Endothelial cell of umbilical vein (primary cell): ENCODE measurements around the gene RSPH10B. TPM values are rescaled to one million over a fixed set of nuclear protein-coding genes. Genes with fewer than 3 reads are reported as not detected.
A peak's percentile ranks its signal among the peaks of the same experiment; 100 is the strongest.
"Not testable (repeated sequence)": the region's sequence is repeated elsewhere in the genome, so short reads cannot be mapped to it uniquely, and the experiment has no call there.

ENCODE experiments used
- BruUV-seq: library from RNA; stranded (reverse); fragments of 400-500 nt; replicated peaks from 2 replicates; lab custom pipeline; 2021; lab: Mats Ljungman, UMichigan
- CTCF ChIA-PET: fragments of 300-600, 350-600 bp; sonication (Branson Sonifier 250); formaldehyde crosslinking; loops from one replicate; lab custom pipeline; 2021; ENCODE audit warnings: antibody characterized with exemption, inconsistent platforms; lab: Charles Lee
- POLR2A ChIA-PET: fragments of 300-600, 350-600 bp; sonication (Branson Sonifier 250); formaldehyde crosslinking; loops from one replicate; lab custom pipeline; 2021; ENCODE audit warnings: antibody characterized with exemption, inconsistent platforms; lab: Charles Lee
- DNase-seq: peaks from one replicate; pipeline ENCODE4 v3.0.0-alpha.2; 2011; ENCODE audit warnings: low read depth, low spot score
- FAIRE-seq: peaks from 2 replicates; lab custom pipeline; 2011; peaks lifted over from hg19 to GRCh38; lab: Jason Lieb, UNC
- H2AFZ ChIP-seq: 2 replicates; pipeline ENCODE4 v1.6.0; 2012; ENCODE audit warnings: low read depth, low read length, control low read depth, inconsistent platforms
- H3K27ac ChIP-seq: 2 replicates; pipeline ENCODE4 v1.5.1; 2011; ENCODE audit warnings: low read depth, mild to moderate bottlenecking, control low read depth, low read length, moderate library complexity; ENCODE audit not compliant: insufficient read depth
- H3K27me3 ChIP-seq, 2 experiments: 2 replicates each; pipeline versions ENCODE4 v1.6.0 to v1.6.1; 2011; ENCODE audit warnings: low read length in 2 of 2, mixed read lengths in 1 of 2; ENCODE audit not compliant: control insufficient read depth in 2 of 2, insufficient read depth in 2 of 2
- H3K36me3 ChIP-seq, 2 experiments: 2 replicates in 1 of 2; 3 replicates in 1 of 2; pipeline ENCODE4 v1.5.1; 2011; ENCODE audit warnings: low read length in 2 of 2, mild to moderate bottlenecking in 1 of 2, moderate library complexity in 1 of 2; ENCODE audit not compliant: control insufficient read depth in 2 of 2, insufficient read depth in 2 of 2; ENCODE audit errors: extremely low read depth in 1 of 2
- H3K4me1 ChIP-seq: 3 replicates; pipeline ENCODE4 v1.5.1; 2011; ENCODE audit warnings: mild to moderate bottlenecking, low read length; ENCODE audit not compliant: control insufficient read depth, insufficient read depth; ENCODE audit errors: extremely low read depth
- H3K4me2 ChIP-seq: 2 replicates; pipeline ENCODE4 v1.6.1; 2011; ENCODE audit warnings: low read length, control low read depth, mixed read lengths; ENCODE audit not compliant: insufficient read depth
- H3K4me3 ChIP-seq, 3 experiments: fragments of 200-600 bp in 1 of 3; sonication (generic), shearing (Covaris generic) in 1 of 3; replicated peaks in 1 of 3; 2 replicates each; pipeline ENCODE4 v1.5.1; 2011 to 2016; ENCODE audit warnings: control low read depth in 3 of 3, low read length in 3 of 3, mild to moderate bottlenecking in 2 of 3, inconsistent platforms in 1 of 3, low read depth in 1 of 3, moderate library complexity in 1 of 3; ENCODE audit not compliant: insufficient read depth in 1 of 3
- H3K79me2 ChIP-seq: 2 replicates; pipeline ENCODE4 v1.6.0; 2012; ENCODE audit warnings: low read length, inconsistent platforms; ENCODE audit not compliant: control insufficient read depth, insufficient read depth
- H3K9ac ChIP-seq: replicated peaks from 2 replicates; pipeline ENCODE3; 2011; ENCODE audit warnings: low read length, control low read depth; ENCODE audit not compliant: insufficient read depth; ENCODE audit errors: extremely low read depth
- H3K9me1 ChIP-seq: replicated peaks from 3 replicates; pipeline ENCODE4 v1.6.0; 2011; ENCODE audit warnings: mild to moderate bottlenecking, low read length; ENCODE audit not compliant: control insufficient read depth, insufficient read depth; ENCODE audit errors: extremely low read depth
- H3K9me3 ChIP-seq: replicated peaks from 2 replicates; pipeline ENCODE4 v1.5.1; 2012; ENCODE audit warnings: low read length, inconsistent platforms; ENCODE audit not compliant: control insufficient read depth, insufficient read depth
- H4K20me1 ChIP-seq: replicated peaks from 2 replicates; pipeline ENCODE3; 2011; ENCODE audit warnings: mild to moderate bottlenecking, low read length; ENCODE audit not compliant: control insufficient read depth, insufficient read depth; ENCODE audit errors: extremely low read depth
- CTCF ChIP-seq, 2 donors: IDR thresholded peaks; 1 replicate in 1 of 2; 2 replicates in 1 of 2; pipeline ENCODE4 v1.5.1; 2011; ENCODE audit warnings: low read length in 2 of 2, mild to moderate bottlenecking in 2 of 2, moderate library complexity in 2 of 2, control low read depth in 1 of 2, inconsistent platforms in 1 of 2, low read depth in 1 of 2; ENCODE audit not compliant: insufficient read depth in 1 of 2; ENCODE audit errors: extremely low read depth in 1 of 2
- FOS ChIP-seq: IDR thresholded peaks from 2 replicates; pipeline ENCODE4 v1.6.1; 2011; ENCODE audit warnings: mild to moderate bottlenecking, low read length, moderate library complexity, borderline replicate concordance; ENCODE audit not compliant: insufficient read depth
- dilution Hi-C: fragments of 300-500 bp; cut with MboI; formaldehyde crosslinking; loops from one replicate; pipeline ENCODE4 v1.15.0; 2019; ENCODE audit warnings: low sequenced_read_pairs; ENCODE audit not compliant: extremely low pct_ligation_motif_present
- intact Hi-C: fragments of 100-400 bp; cut with micrococcal nuclease; formaldehyde crosslinking; loops from one replicate; pipeline ENCODE4 v1.10.0; 2022
- polyA plus RNA-seq, 4 experiments: library from polyadenylated mRNA; depleted of rRNA in 3 of 4; stranded (reverse) in 3 of 4; unstranded in 1 of 4; fragments of >200 nt; gene quantifications; 2 replicates each; pipeline versions ENCODE4 v1.2.1 to v1.2.3, GENCODE V29; 2011 to 2012; ENCODE audit warnings: missing spikeins in 1 of 4
- total RNA-seq: library from RNA; stranded (reverse); gene quantifications from 2 replicates; pipeline ENCODE4 v1.2.3, GENCODE V29; 2021

The RSPH10B gene
- total and polyA plus RNA-seq, 2 donors (not counting 3 experiments of a cell fraction or from before 2014, with no cell fraction given), result 0.15 to 0.29 TPM

GRCh38 chr7:5997210-5997808, 26.8 kb upstream of the RSPH10B start:
- Histone ChIP-seq H3K9ac (no peak overlapping the region), H3K9me1 (no peaks in the 10 kb centered on the region), H3K9me3 (no peaks in the 10 kb centered on the region), H3K4me1 (no peaks in the 10 kb centered on the region), H3K79me2 (no peaks in the 10 kb centered on the region), H3K4me2 (no peak overlapping the region), H3K27me3 (no peaks in the 10 kb centered on the region), H3K4me3 (no peak overlapping the region), H3K27ac (no peak overlapping the region), H4K20me1 (no peaks in the 10 kb centered on the region), H2AFZ (no peak overlapping the region), H3K36me3 (peaks cover 7 to 13% of the 10 kb centered on the region in 2 experiments)
- intact Hi-C loops, result loop anchor here (1.0 to 10.0 kb wide), 3 partner anchors 109 to 325 kb away; no protein-coding TSS in a partner anchor
- dilution Hi-C loops, result no loop called here
- ChIA-PET CTCF (interaction anchor here (0.6 to 1.9 kb wide), 31 partner anchors 11 to 447 kb away, joined by 3 to 29 read pairs (median 4); partner anchors contain the start of genes AIMP2 and PMS2), POLR2A (interaction anchor here (0.6 kb wide), 1 partner anchor 21 kb away, joined by 3 read pairs; no protein-coding TSS in a partner anchor)
- no TSS peak for BruUV-seq
- DNase-seq, result peak; percentile 74
- peak; percentile 79 for FAIRE-seq
- TF ChIP-seq FOS (no peak), CTCF (IDR thresholded peaks at IDR 0.05; ENCODE audit: extremely low read depth in 1 of 2, insufficient read depth in 1 of 2, low read depth in 1 of 2, low read length in 2 of 2) (peak; percentile 30 to 53)

- H3K9me3 ChIP-seq, CTCF ChIA-PET, H3K4me3 ChIP-seq, FAIRE-seq, POLR2A ChIA-PET, H2AFZ ChIP-seq, H3K9ac ChIP-seq, dilution Hi-C loops, H3K9me1 ChIP-seq, H3K4me2 ChIP-seq, intact Hi-C loops, H3K27me3 ChIP-seq, BruUV-seq, DNase-seq, H3K27ac ChIP-seq, H4K20me1 ChIP-seq, H3K4me1 ChIP-seq, H3K79me2 ChIP-seq, H3K36me3 ChIP-seq: not testable (repeated sequence)
These were observed 16.6 kb upstream of the RSPH10B start for GRCh38 chr7:5987061-5987460.

- H3K36me3 ChIP-seq, H3K4me1 ChIP-seq, CTCF ChIA-PET, H3K4me3 ChIP-seq, BruUV-seq, POLR2A ChIA-PET, H3K9me3 ChIP-seq, H3K9me1 ChIP-seq, H3K27me3 ChIP-seq, H3K4me2 ChIP-seq, H3K79me2 ChIP-seq, intact Hi-C loops, H2AFZ ChIP-seq, DNase-seq, H3K9ac ChIP-seq, H4K20me1 ChIP-seq, dilution Hi-C loops, H3K27ac ChIP-seq: not testable (repeated sequence)
- FAIRE-seq, result peak; percentile 40
These were observed 9.3 kb upstream of the RSPH10B start for GRCh38 chr7:5979680-5980314.
